T-helper 2 cell treated with Interferon-gamma antibody and Interleukin-4, amounts not matched to agents 100 ng/mL and 5 ng/mL, for 36 hours (primary cell): ENCODE results near the gene ANAPC16. TPM values are rescaled to one million over a fixed set of nuclear protein-coding genes. Genes with fewer than 3 reads are reported as not detected.
"Not testable (repeated sequence)": the region's sequence is repeated elsewhere in the genome, so short reads cannot be mapped to it uniquely, and the experiment has no call there.

Experiments
- intact Hi-C: fragments of 100-400 bp; cut with micrococcal nuclease; formaldehyde crosslinking; loops from one replicate; pipeline ENCODE4 v1.15.1; 2023
- total RNA-seq: library from RNA; stranded (reverse); gene quantifications from 2 replicates; pipeline ENCODE4 v1.2.3, GENCODE V29; 2022

ANAPC16 gene
- total RNA-seq, 1 donor from 2014 or later: 78.7 TPM

- intact Hi-C loops: loop anchor here (1.0 to 5.0 kb wide), 5 partner anchors 11 to 155 kb away; partner anchors contain the start of genes ANAPC16, ASCC1 and DDIT4
Measured at GRCh38 chr10:72261784-72262404, 46.1 kb downstream of the ANAPC16 start.

- intact Hi-C loops: loop anchor here (5.0 kb wide), 1 partner anchor 156 kb away; no protein-coding TSS in a partner anchor
Measured at GRCh38 chr10:72263613-72264241, 47.9 kb downstream of the ANAPC16 start.

- intact Hi-C loops: loop anchor here (5.0 kb wide), 1 partner anchor 157 kb away; no protein-coding TSS in a partner anchor
Measured at GRCh38 chr10:72264536-72264935, 48.7 kb downstream of the ANAPC16 start.

- intact Hi-C loops: no loop called here
Measured at GRCh38 chr10:72265508-72265907, 49.7 kb downstream of the ANAPC16 start.

GRCh38 chr10:72265990-72266865 lies 50.4 kb downstream of the ANAPC16 start:
- intact Hi-C loops: no loop called here

- intact Hi-C loops: no loop called here
Measured at GRCh38 chr10:72267381-72267780, 51.6 kb downstream of the ANAPC16 start.

GRCh38 chr10:72267819-72268399 lies 52.1 kb downstream of the ANAPC16 start:
- intact Hi-C loops: no loop called here

GRCh38 chr10:72268475-72269200 lies 52.8 kb downstream of the ANAPC16 start:
- intact Hi-C loops: not testable (repeated sequence)

- intact Hi-C loops: no loop called here
Measured at GRCh38 chr10:72270607-72271281, 54.9 kb downstream of the ANAPC16 start.

GRCh38 chr10:72272689-72273409 lies 57.0 kb downstream of the ANAPC16 start:
- intact Hi-C loops: loop anchor here (1.0 kb wide), 6 partner anchors 12 to 62 kb away; partner anchors contain the start of genes ANAPC16 and ASCC1

GRCh38 chr10:72273410-72274212 lies 57.8 kb downstream of the ANAPC16 start, which contains the start of gene DDIT4:
Gene DDIT4, plus strand, starts transcription at chr10:72273924. Its CDS starts 293 bp downstream, at chr10:72274217.
- intact Hi-C loops: loop anchor here (1.0 to 2.0 kb wide), 8 partner anchors 12 to 62 kb away; partner anchors contain the start of genes ANAPC16 and ASCC1

GRCh38 chr10:72274213-72274729 lies 58.5 kb downstream of the ANAPC16 start:
- intact Hi-C loops: loop anchor here (1.0 to 2.0 kb wide), 2 partner anchors 23 to 51 kb away; no protein-coding TSS in a partner anchor

- intact Hi-C loops: loop anchor here (1.0 to 2.0 kb wide), 2 partner anchors 22 to 52 kb away; no protein-coding TSS in a partner anchor
Measured at GRCh38 chr10:72274730-72275350, 59.0 kb downstream of the ANAPC16 start.

GRCh38 chr10:72275351-72276012 lies 59.7 kb downstream of the ANAPC16 start:
- intact Hi-C loops: loop anchor here (2.0 kb wide), 1 partner anchor 53 kb away; no protein-coding TSS in a partner anchor

- intact Hi-C loops: no loop called here
Measured at GRCh38 chr10:72276013-72276387, 60.2 kb downstream of the ANAPC16 start.

GRCh38 chr10:72276421-72277339 lies 60.9 kb downstream of the ANAPC16 start:
- intact Hi-C loops: no loop called here
